ENCODE measurements around the gene SUCLG2. TPM values are rescaled to one million over a fixed set of nuclear protein-coding genes. Genes with fewer than 3 reads are reported as not detected.

Gene SUCLG2
- total and polyA plus RNA-seq, 12 donors, result 28.3 to 122 (median 97.4) TPM

DNA sequence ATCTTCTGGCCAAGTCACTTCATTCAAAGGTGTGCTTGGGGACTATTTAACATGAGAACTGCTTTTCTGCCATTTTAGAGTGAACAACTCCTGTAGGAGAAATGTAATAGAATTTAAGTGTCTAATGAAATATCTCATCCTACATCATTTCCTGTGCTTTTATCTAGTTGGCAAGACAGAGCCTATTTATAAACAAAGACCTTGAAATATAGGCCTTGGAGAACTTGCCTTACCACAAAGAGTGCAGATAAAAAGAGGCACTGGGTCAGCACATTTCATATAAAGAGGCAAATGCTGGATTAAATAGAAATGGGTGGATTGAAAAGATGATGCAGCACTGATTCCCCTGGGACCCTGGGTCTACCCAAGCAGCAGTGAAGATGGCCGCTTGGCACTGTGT lies 278.0 kb downstream of the SUCLG2 start:
- WGBS, 2 donors, result 96 to 100% methylated on average over 1 of the region's 1 CpG
- intact Hi-C loops (cut with DNase I), result loop anchor here in 1 of 10 donors (5.0 kb wide), 1 partner anchor 1501 kb away; no protein-coding TSS in a partner anchor

GRCh38 chr3:67375976-67376375 lies 278.4 kb downstream of the SUCLG2 start:
- TF ChIP-seq, protein P1, sequence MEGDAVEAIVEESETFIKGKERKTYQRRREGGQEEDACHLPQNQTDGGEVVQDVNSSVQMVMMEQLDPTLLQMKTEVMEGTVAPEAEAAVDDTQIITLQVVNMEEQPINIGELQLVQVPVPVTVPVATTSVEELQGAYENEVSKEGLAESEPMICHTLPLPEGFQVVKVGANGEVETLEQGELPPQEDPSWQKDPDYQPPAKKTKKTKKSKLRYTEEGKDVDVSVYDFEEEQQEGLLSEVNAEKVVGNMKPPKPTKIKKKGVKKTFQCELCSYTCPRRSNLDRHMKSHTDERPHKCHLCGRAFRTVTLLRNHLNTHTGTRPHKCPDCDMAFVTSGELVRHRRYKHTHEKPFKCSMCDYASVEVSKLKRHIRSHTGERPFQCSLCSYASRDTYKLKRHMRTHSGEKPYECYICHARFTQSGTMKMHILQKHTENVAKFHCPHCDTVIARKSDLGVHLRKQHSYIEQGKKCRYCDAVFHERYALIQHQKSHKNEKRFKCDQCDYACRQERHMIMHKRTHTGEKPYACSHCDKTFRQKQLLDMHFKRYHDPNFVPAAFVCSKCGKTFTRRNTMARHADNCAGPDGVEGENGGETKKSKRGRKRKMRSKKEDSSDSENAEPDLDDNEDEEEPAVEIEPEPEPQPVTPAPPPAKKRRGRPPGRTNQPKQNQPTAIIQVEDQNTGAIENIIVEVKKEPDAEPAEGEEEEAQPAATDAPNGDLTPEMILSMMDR (IDR thresholded peaks at IDR 0.05), result no peak
- Histone ChIP-seq H3K4me1 (no peaks in the 10 kb centered on the region), H3K9me3 (no peaks in the 10 kb centered on the region), H3K36me3 (peaks cover 0 to 32% (median 0%) of the 10 kb centered on the region in 9 donors), H3K27ac (no peak overlapping the region), H3K4me3 (no peak overlapping the region), H3K27me3 (no peaks in the 10 kb centered on the region)
- intact Hi-C loops (cut with DNase I), result loop anchor here in 1 of 10 donors (5.0 kb wide), 1 partner anchor 1501 kb away; no protein-coding TSS in a partner anchor
- 94% methylated on average over 5 of the region's 5 CpGs for WGBS, 2 donors
- DNase-seq, result no peak
- no peak for ATAC-seq

More for the DNA sequence above, 278.0 kb downstream of the SUCLG2 start:
- Histone ChIP-seq H3K36me3 (peaks cover 0 to 32% (median 0%) of the 10 kb centered on the region in 9 donors), H3K4me1 (no peaks in the 10 kb centered on the region), H3K27me3 (no peaks in the 10 kb centered on the region), H3K9me3 (no peaks in the 10 kb centered on the region), H3K4me3 (no peak overlapping the region), H3K27ac (no peak overlapping the region)
- no peak for ATAC-seq
- no peak for DNase-seq
- TF ChIP-seq, protein P1 (IDR thresholded peaks at IDR 0.05), result no peak

GRCh38 chr3:67362686-67363085 lies 291.7 kb downstream of the SUCLG2 start:
- ATAC-seq, result no peak
- no peaks in the 10 kb centered on the region for H3K4me1 ChIP-seq
- TF ChIP-seq, protein P1 (IDR thresholded peaks at IDR 0.05), result no peak
- WGBS, 2 donors, result 31 to 35% methylated on average over 4 of the region's 4 CpGs
- H3K27ac ChIP-seq, result no peak overlapping the region
- DNase-seq, result no peak
- H3K27me3 ChIP-seq, result no peaks in the 10 kb centered on the region
- intact Hi-C loops (cut with DNase I), result no loop called here
- H3K9me3 ChIP-seq, result peaks cover 0 to 18% (median 3%) of the 10 kb centered on the region in 11 donors
- no peaks in the 10 kb centered on the region for H3K36me3 ChIP-seq
- H3K4me3 ChIP-seq, result no peak overlapping the region

DNA sequence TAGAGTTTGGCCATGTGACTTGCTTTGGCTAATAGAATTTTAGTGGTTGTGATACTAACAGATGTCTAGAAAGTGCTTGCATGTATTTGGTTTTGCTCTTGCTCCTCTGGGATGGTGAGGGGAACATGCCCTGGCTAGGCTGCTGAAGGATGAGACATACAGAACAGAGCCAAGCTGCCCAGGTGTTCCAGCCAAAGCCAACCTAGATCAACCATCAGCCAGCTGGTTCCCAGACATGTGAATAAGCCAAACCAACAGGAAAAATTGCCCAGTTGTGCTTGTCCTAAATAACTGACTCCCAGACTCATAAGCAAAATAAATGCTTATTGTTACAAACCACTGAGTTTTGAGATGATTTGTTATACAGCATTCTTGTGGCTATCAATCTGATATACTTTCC lies 292.6 kb downstream of the SUCLG2 start:
- DNase-seq, result no peak
- no peak overlapping the region for H3K4me3 ChIP-seq
- H3K36me3 ChIP-seq, result no peaks in the 10 kb centered on the region
- no peak for ATAC-seq
- intact Hi-C loops (cut with DNase I), result no loop called here
- no peak overlapping the region for H3K27ac ChIP-seq
- H3K4me1 ChIP-seq, result no peaks in the 10 kb centered on the region
- no peaks in the 10 kb centered on the region for H3K27me3 ChIP-seq
- TF ChIP-seq, protein P1 (IDR thresholded peaks at IDR 0.05), result no peak
- H3K9me3 ChIP-seq, result peaks cover 0 to 13% (median 0%) of the 10 kb centered on the region in 11 donors
